HG02642 (cell line): ENCODE data around the gene MAPK8IP1.
A peak's percentile ranks its signal among the peaks of the same experiment; 100 is the strongest.
"Not testable (repeated sequence)": the region's sequence is repeated elsewhere in the genome, so short reads cannot be mapped to it uniquely, and the experiment has no call there.

Experiments
- ATAC-seq: cut with Tn5 transposase; IDR thresholded peaks from one replicate; pipeline ENCODE4 v1.9.1; 2021; ENCODE audit warnings: mild to moderate bottlenecking; ENCODE audit not compliant: unreplicated experiment, poor library complexity

MAPK8IP1 gene

GRCh38 chr11:45905576-45905975 lies 20.1 kb downstream of the MAPK8IP1 start:
- not testable (repeated sequence) for ATAC-seq

GRCh38 chr11:45906096-45906682 lies 20.7 kb downstream of the MAPK8IP1 start:
- ATAC-seq, result no peak

GRCh38 chr11:45906965-45907611 lies 21.6 kb downstream of the MAPK8IP1 start, which contains the start of gene FREY1:
TSS of gene FREY1 (minus strand) at chr11:45907271. CDS start at chr11:45907245, 26 bp downstream.
- no peak for ATAC-seq

GRCh38 chr11:45907911-45908370 lies 22.5 kb downstream of the MAPK8IP1 start:
- ATAC-seq, result no peak

GRCh38 chr11:45909594-45910475 lies 24.4 kb downstream of the MAPK8IP1 start:
- no peak for ATAC-seq

GRCh38 chr11:45910623-45911022 lies 25.2 kb downstream of the MAPK8IP1 start:
- ATAC-seq, result no peak

- ATAC-seq, result no peak
Measured at GRCh38 chr11:45913514-45913913, 28.1 kb downstream of the MAPK8IP1 start.

- no peak for ATAC-seq
Measured at GRCh38 chr11:45913942-45914635, 28.6 kb downstream of the MAPK8IP1 start.

GRCh38 chr11:45915446-45915845 lies 30.0 kb downstream of the MAPK8IP1 start:
- no peak for ATAC-seq

GRCh38 chr11:45917286-45917622 lies 31.8 kb downstream of the MAPK8IP1 start:
- ATAC-seq, result peak; percentile 0

- ATAC-seq, result peak; percentile 87
Measured at GRCh38 chr11:45917623-45918330, 32.3 kb downstream of the MAPK8IP1 start, which contains the start of gene PEX16. TSS of gene PEX16 (minus strand) at chr11:45917877. CDS start at chr11:45917811, 66 bp downstream.

GRCh38 chr11:45918331-45918941 lies 33.0 kb downstream of the MAPK8IP1 start:
- ATAC-seq, result peak; percentile 45

- ATAC-seq, result no peak
Measured at GRCh38 chr11:45918962-45919675, 33.7 kb downstream of the MAPK8IP1 start.

- no peak for ATAC-seq
Measured at GRCh38 chr11:45919806-45920530, 34.5 kb downstream of the MAPK8IP1 start.

GRCh38 chr11:45920531-45921477 lies 35.4 kb downstream of the MAPK8IP1 start:
- no peak for ATAC-seq

- ATAC-seq, result no peak
Measured at GRCh38 chr11:45921561-45922424, 36.3 kb downstream of the MAPK8IP1 start.
